HUES6 (cell line): Measurements from ENCODE around the gene C1S.

Experiments
- H3K27ac ChIP-seq: 2 replicates; pipeline ENCODE4 v1.7.0; 2013; ENCODE audit warnings: low read depth, mild to moderate bottlenecking, low read length, inconsistent platforms
- H3K27me3 ChIP-seq: 2 replicates; pipeline ENCODE4 v1.6.1; 2013; ENCODE audit warnings: low read length; ENCODE audit not compliant: control insufficient read depth, insufficient read depth
- H3K36me3 ChIP-seq: 2 replicates; pipeline ENCODE4 v1.6.1; 2013; ENCODE audit warnings: low read length; ENCODE audit not compliant: control insufficient read depth, insufficient read depth
- H3K4me1 ChIP-seq: 2 replicates; pipeline ENCODE4 v1.6.1; 2013; ENCODE audit warnings: low read length; ENCODE audit not compliant: control insufficient read depth, insufficient read depth
- H3K4me3 ChIP-seq: 2 replicates; pipeline ENCODE4 v1.5.1; 2013; ENCODE audit warnings: low read depth, low read length
- H3K9ac ChIP-seq: one replicate; pipeline ENCODE4 v1.6.1; 2013; ENCODE audit warnings: mild to moderate bottlenecking, low read length
- H3K9me3 ChIP-seq: 2 replicates; pipeline ENCODE4 v1.6.1; 2013; ENCODE audit warnings: low read depth, low read length; ENCODE audit not compliant: control insufficient read depth, insufficient read depth

The C1S gene

DNA sequence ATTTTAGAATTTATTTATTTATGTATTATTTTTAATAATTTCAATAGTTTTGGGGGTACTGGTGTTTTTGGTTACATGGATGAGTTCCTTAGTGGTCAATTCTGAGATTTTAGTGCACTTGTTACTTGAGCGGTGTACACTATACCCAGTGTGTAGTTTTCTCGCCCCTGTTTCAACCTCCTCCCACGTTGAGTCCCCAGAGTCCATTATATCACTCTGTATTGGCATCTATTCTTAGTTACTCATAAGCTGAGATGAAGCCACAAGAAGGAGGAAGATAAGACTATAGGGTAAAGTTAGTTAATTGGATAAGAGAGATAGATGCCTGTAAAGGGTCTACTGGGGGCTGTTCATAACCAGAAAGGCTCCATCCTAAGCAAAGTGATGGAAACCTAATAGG, 4.0 kb downstream of the C1S start:
- no peak overlapping the region for H3K27ac ChIP-seq
- H3K27me3 ChIP-seq, result no peaks in the 10 kb centered on the region
- no peaks in the 10 kb centered on the region for H3K9me3 ChIP-seq
- no peak overlapping the region for H3K9ac ChIP-seq
- peaks cover 12% of the 10 kb centered on the region for H3K4me1 ChIP-seq
- H3K4me3 ChIP-seq, result no peak overlapping the region
- H3K36me3 ChIP-seq, result no peaks in the 10 kb centered on the region

DNA sequence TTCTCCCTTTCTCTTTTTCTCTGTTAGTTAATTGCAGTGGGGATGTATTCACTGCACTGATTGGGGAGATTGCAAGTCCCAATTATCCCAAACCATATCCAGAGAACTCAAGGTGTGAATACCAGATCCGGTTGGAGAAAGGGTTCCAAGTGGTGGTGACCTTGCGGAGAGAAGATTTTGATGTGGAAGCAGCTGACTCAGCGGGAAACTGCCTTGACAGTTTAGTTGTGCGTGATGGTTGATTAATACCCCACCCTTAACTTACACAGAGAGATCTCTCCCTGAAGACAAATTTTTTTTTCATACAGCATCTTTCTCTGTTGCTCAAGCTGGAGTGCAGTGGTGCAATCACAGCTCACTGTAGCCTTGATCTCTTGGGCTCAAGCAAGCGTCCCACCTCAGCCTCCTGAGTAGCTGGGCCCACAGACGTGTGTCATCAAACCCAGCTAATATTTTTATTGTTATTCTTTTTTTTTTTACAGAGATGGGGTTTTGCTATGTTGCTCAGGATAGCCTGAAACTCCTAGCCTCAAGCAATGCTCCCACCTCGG, 4.6 kb downstream of the C1S start:
- H3K27ac ChIP-seq, result no peak overlapping the region
- H3K36me3 ChIP-seq, result no peaks in the 10 kb centered on the region
- no peaks in the 10 kb centered on the region for H3K9me3 ChIP-seq
- H3K9ac ChIP-seq, result no peak overlapping the region
- no peak overlapping the region for H3K4me3 ChIP-seq
- H3K4me1 ChIP-seq, result peaks cover 12% of the 10 kb centered on the region
- no peaks in the 10 kb centered on the region for H3K27me3 ChIP-seq

DNA sequence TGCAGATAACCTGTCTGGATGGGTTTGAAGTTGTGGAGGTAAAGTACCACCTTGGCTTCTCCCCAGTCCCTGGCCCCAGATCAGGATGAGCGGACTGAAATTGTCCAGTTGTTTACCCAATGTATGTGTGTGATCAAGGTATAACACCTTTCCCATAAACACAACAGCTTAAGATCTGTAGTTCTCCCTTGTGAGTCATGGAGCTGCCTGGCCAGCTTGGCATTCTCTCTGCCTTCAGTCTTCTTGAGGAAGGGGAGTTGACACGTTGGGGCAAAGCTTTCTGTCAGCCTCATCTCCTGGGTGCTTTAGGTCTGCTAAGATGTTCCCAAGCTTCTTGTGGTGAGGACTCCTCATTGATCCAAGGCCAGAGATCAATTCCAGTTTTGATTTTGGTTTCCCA, 6.1 kb downstream of the C1S start:
- Histone ChIP-seq H3K9ac (no peak overlapping the region), H3K9me3 (no peaks in the 10 kb centered on the region), H3K36me3 (no peaks in the 10 kb centered on the region), H3K4me1 (no peaks in the 10 kb centered on the region), H3K4me3 (no peak overlapping the region), H3K27me3 (no peaks in the 10 kb centered on the region), H3K27ac (no peak overlapping the region)

DNA sequence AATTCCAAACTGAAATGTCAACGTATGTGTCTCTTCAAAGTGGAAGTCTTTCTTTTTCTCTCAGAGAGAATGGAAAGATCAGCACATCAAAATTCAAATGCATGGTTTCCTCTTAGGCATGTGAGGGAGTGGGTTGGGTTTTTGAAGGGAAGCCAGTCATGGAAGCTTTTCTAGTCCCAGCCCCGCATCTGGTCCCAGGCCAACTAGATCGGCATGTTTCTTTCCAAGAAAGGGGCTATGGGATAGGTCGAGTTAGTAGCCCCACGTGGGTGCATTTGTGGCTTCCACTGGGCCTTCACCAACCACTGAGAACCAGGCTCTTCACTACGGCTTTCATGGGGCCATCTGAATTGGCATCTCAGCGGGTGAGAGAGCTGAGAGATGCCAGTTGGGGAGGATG, 6.6 kb downstream of the C1S start:
- no peaks in the 10 kb centered on the region for H3K4me1 ChIP-seq
- no peak overlapping the region for H3K4me3 ChIP-seq
- no peaks in the 10 kb centered on the region for H3K9me3 ChIP-seq
- H3K36me3 ChIP-seq, result no peaks in the 10 kb centered on the region
- no peaks in the 10 kb centered on the region for H3K27me3 ChIP-seq
- H3K27ac ChIP-seq, result no peak overlapping the region
- H3K9ac ChIP-seq, result no peak overlapping the region

DNA sequence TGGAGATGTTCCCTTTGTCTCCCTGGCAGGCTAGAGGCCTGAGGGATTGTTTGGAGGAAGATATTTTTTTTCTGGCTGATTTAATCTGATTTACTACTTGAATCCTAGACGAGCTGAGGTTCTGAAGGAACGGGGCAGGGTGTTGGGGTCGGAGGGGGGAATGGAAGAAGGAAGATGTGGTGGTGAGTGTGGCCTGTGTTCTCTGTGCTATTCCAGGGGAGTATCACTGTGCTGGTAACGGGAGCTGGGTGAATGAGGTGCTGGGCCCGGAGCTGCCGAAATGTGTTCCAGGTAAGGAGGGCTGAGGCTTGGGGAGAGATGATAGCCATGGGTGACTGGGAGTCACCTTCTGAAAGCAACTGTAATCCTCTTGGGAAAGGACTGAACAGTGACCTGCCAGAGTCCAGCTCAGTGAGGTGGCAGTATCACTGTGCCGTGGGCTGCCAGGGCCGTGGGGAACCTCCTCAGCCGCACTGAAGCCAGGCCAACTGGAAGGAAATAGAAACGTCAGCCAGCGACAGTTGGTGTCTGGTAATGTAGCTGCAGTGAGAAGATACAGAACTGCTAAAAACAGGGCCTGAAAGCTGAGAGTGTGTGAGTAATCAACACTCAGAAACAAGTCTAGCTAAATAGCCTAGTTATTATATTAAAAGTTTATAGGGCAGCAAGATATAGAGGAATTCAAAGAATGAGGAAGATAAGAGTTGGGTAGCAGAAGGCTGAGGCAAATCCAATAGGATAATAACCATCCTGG, 7.9 kb downstream of the C1S start:
- H3K4me3 ChIP-seq, result no peak overlapping the region
- H3K4me1 ChIP-seq, result no peaks in the 10 kb centered on the region
- no peaks in the 10 kb centered on the region for H3K36me3 ChIP-seq
- H3K27ac ChIP-seq, result no peak overlapping the region
- no peaks in the 10 kb centered on the region for H3K9me3 ChIP-seq
- no peaks in the 10 kb centered on the region; the same call in 1 of the 2 replicates for H3K27me3 ChIP-seq
- no peak overlapping the region for H3K9ac ChIP-seq

DNA sequence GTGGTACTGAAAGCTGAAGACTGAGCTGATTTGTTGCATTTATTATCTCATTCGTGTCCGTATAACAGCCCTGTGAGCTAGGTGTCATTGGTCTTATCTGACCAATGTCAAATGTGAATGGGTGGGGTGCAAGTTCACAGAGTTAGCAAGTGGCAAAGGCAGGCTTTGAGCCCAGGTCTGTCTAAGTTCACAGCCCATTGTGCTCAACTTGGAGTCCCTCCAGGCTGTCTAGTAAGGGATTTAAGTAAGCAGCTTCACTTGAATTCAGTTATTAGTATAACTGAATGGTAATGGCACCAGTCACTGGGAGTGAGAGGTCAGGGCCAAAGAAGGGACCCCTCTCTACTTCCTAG, 8.5 kb downstream of the C1S start:
- no peak overlapping the region for H3K9ac ChIP-seq
- H3K27me3 ChIP-seq, result no peaks in the 10 kb centered on the region; the same call in 1 of the 2 replicates
- H3K4me1 ChIP-seq, result no peaks in the 10 kb centered on the region
- H3K9me3 ChIP-seq, result no peaks in the 10 kb centered on the region
- H3K27ac ChIP-seq, result no peak overlapping the region
- H3K4me3 ChIP-seq, result no peak overlapping the region
- no peaks in the 10 kb centered on the region for H3K36me3 ChIP-seq

DNA sequence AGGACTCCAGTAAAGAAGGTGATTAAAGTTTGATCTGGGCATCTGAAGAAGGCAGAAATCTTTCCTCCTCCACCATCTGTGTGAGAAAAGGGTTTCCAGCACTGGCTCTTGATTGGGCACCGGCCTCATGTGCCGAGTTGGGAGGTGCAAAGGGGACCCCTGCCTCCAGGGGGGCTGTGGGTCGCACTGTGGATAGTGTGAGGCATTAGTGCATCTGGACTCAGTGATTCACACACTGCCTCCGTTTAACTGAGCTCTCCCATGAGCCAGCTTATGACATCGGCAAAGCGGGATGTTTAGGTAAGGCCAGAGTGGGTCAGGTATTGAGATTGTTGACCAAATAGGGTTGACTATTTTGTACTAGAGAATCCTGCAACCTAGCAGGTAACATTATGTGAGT, 8.9 kb downstream of the C1S start:
- H3K4me1 ChIP-seq, result no peaks in the 10 kb centered on the region
- no peaks in the 10 kb centered on the region for H3K36me3 ChIP-seq
- no peak overlapping the region for H3K27ac ChIP-seq
- no peaks in the 10 kb centered on the region; the same call in 1 of the 2 replicates for H3K27me3 ChIP-seq
- H3K9ac ChIP-seq, result no peak overlapping the region
- H3K4me3 ChIP-seq, result no peak overlapping the region
- no peaks in the 10 kb centered on the region for H3K9me3 ChIP-seq

DNA sequence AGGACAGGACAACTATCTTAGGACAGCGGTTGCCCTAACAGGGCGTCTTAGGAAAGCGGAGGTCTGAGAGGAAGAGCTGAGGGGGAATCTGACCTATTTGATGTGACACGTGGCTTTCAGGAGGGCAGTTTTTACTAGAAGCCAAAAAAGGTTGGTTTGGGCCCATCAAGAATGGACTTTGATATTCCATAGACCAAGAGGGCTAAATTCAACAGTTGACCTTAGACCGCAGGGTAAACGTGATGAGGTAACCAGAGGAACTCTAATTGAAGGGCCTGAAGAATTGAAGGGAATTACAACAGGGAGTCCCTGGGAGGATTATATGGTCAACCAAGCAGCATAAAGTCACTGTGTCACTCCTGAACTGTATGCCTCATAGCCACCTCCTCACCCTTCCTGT, 11.5 kb downstream of the C1S start:
- Histone ChIP-seq H3K27ac (no peak overlapping the region), H3K27me3 (no peaks in the 10 kb centered on the region; the same call in 1 of the 2 replicates), H3K4me1 (no peaks in the 10 kb centered on the region), H3K36me3 (no peaks in the 10 kb centered on the region), H3K4me3 (no peak overlapping the region), H3K9ac (no peak overlapping the region), H3K9me3 (no peaks in the 10 kb centered on the region)

DNA sequence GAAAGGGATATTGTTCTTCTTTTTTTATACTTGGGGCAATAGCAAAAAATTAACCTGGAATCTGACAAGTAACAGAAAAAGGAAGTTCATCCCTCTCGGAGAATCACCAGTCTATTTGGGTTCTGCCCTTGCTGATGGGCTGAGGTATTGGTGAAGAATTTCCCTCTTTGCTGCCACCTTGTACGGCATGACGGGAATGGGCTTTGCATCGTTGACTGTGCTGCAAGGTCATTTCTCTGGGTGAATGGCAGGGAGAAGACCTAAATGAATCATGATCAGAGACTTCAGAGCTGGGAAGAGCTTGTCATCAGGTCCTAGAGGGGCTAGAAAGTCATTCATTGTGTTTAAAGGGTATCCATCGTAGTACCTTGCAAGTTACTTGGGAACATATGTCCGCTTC, 12.0 kb downstream of the C1S start:
- Histone ChIP-seq H3K9ac (no peak overlapping the region), H3K27me3 (no peaks in the 10 kb centered on the region; the same call in 1 of the 2 replicates), H3K36me3 (no peaks in the 10 kb centered on the region), H3K9me3 (no peaks in the 10 kb centered on the region), H3K4me1 (no peaks in the 10 kb centered on the region), H3K4me3 (no peak overlapping the region), H3K27ac (no peak overlapping the region)

DNA sequence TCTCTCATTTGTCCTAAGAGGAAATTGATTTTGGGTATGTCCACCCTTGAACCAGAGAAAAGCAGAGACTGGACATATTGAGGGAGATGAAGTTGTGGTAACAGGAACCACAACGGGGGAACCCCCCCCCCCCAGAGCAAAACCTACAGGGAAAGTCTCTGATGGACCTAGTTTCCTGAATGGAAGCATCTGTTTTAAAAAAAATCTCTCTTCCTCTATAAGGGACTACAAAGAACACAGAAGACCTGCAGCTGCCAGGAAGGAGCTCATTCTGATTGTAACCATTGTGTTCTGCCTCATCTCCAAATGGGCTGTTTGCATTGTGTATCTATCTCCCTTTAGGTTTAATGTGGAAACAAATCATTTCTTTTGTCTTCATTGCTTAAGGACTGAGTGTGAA, 13.4 kb downstream of the C1S start:
- no peaks in the 10 kb centered on the region for H3K9me3 ChIP-seq
- H3K36me3 ChIP-seq, result no peaks in the 10 kb centered on the region
- H3K9ac ChIP-seq, result no peak overlapping the region
- no peaks in the 10 kb centered on the region for H3K4me1 ChIP-seq
- no peaks in the 10 kb centered on the region; the same call in 1 of the 2 replicates for H3K27me3 ChIP-seq
- H3K4me3 ChIP-seq, result no peak overlapping the region
- no peak overlapping the region for H3K27ac ChIP-seq

DNA sequence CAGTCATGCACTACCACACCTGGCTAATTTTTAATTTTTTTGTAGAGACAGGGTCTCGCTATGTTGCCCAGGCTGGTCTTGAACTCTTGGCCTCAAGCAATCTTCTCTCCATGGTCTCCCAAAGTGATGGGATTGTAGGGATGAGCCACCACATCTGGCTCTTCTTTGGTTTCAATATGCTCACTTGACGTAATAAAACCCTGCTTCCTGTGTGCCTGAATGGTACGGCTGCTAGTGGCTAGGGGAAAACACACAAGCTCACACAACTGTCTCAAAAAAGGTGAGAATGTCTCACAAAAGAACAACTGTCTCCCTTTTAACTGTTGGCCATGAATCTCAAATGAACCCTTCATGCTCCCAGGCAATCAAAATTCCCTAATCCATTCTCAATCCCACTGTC, 15.0 kb downstream of the C1S start:
- Histone ChIP-seq H3K4me1 (no peaks in the 10 kb centered on the region), H3K9ac (no peak overlapping the region), H3K9me3 (no peaks in the 10 kb centered on the region), H3K36me3 (no peaks in the 10 kb centered on the region), H3K27ac (no peak overlapping the region), H3K4me3 (no peak overlapping the region), H3K27me3 (no peaks in the 10 kb centered on the region; the same call in 1 of the 2 replicates)
